Activated CD4-positive, CD25-positive, alpha-beta regulatory T cell treated with anti-CD3 and anti-CD28 coated beads, Interleukin-2, amount 50 U/mL, for 72 hours (primary cell): ENCODE results near the gene PPP1R15B.

Source experiments
- DNase-seq: peaks from one replicate; pipeline ENCODE4 v3.0.0; 2021

Gene PPP1R15B

GRCh38 chr1:204396015-204396583, 15.5 kb downstream of the PPP1R15B start:
- no peak for DNase-seq

- DNase-seq, result no peak
Measured at GRCh38 chr1:204391629-204392028, 20.0 kb downstream of the PPP1R15B start.

DNA sequence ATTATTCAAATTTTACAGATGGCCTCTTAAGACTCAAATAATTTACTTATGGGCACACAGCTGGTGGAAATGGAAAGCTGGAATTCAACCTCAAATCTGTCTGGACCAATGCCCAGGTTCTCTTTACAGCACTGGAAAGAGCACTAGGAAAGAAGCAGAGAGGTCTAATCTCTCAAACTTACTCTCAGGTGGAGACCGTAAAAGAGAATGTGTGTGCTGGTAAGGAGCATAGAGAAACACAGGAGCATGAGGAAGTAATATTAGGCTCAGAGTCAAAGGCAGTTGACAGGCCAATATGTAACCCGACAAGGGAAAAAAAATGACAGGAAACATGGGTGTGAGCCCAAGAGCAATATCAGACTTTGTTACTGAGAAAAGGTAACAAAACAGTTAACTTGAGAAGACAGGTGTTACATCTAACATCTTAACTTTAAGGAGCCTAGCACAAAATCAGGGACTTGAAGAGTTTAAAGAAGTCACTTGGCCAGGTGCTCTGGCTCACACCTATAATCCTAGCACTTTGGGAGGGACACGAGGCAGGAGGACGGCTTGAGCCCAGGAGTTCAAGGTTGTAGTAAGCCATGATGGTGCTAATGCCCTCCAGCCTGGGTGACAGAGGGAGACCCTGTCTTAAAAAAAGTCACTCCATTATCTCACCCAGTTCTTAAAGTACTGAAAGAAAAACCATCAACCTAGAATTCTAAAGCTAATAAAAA, 20.7 kb downstream of the PPP1R15B start:
- no peak for DNase-seq

DNA sequence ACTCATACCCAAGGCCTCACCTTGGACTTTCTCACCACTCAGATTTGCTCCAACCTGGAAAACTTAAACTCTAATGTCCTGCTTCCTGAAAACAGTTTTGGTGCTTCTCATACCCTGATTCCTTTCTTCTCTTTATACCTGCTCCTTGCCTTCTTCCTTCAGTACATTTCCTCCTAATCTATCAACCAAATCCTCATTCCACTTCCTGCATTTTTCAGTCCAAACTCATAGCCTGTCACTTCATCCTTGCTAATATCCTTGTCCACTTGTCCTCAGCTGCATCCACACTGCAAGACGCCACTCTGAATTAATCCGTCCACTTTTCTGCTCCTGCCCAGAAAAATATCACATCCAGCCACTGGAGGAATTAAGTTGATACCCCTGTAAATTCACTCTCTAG, 25.9 kb downstream of the PPP1R15B start:
- no peak for DNase-seq

GRCh38 chr1:204384636-204385352, 26.8 kb downstream of the PPP1R15B start:
- no peak for DNase-seq

- DNase-seq, result no peak
Measured at GRCh38 chr1:204383163-204383904, 28.3 kb downstream of the PPP1R15B start.

DNA sequence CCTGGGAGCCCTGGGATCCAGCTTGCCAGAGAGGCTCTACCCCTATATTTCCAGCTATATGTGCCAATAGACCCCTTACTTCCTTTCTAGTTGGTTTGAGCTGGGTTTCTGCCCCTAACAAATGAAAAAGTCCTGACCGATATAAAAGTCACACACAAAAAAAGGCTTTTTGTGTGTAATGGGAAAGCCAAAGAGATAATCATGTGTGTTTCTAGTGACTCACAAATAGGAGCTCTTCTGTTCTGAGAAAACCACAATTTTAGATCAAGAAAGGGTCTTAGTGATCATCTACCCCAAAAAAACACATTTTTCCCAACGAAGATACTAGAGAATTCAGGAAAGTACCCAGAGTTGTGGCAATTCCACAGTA, 28.9 kb downstream of the PPP1R15B start:
- no peak for DNase-seq

- DNase-seq, result no peak
Measured at GRCh38 chr1:204380293-204380831, 31.3 kb downstream of the PPP1R15B start.

DNA sequence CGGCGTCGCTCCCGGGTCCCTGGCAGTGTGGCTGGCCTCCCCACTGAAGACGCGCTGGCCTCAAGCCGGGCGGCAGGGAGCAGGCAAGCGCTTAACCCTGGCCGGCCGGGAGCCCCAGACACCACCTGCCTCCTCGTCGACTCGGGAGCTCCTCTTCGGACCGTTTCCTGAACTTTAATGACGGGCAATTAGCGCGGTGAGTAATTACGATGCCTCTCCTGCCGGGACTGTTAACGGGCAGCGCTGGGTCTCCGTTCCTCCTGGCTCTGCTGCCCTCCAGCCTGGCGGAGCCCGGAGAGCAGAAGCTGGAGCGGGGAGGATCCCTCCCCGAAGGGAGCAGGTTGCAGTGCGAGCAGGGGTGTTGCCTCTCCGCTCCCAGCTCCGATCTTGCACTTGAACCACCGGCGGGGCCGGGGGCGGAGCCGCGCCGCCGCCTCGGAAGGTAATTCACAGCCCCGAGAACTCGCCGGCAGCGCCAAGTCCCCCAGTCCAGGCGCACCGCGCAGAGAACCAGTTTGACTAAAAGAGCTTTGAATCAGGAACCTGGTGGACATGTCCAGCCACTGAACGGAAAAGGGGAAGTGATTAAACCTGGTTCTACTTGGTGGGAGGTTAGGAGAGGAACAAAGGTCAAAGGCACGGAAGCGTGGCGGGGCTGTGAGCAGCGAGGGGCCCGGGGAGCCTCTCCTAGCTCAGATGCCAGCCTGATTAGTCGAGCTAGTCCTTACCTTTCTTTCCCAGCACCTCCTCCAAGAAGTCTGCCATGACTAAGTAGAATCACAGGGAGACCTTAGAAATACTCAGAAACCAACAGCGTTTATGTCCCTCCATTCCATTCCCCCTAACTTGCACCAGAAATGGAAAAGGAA, 33.6 kb downstream of the PPP1R15B start:
- DNase-seq, result peak; percentile 42

DNA sequence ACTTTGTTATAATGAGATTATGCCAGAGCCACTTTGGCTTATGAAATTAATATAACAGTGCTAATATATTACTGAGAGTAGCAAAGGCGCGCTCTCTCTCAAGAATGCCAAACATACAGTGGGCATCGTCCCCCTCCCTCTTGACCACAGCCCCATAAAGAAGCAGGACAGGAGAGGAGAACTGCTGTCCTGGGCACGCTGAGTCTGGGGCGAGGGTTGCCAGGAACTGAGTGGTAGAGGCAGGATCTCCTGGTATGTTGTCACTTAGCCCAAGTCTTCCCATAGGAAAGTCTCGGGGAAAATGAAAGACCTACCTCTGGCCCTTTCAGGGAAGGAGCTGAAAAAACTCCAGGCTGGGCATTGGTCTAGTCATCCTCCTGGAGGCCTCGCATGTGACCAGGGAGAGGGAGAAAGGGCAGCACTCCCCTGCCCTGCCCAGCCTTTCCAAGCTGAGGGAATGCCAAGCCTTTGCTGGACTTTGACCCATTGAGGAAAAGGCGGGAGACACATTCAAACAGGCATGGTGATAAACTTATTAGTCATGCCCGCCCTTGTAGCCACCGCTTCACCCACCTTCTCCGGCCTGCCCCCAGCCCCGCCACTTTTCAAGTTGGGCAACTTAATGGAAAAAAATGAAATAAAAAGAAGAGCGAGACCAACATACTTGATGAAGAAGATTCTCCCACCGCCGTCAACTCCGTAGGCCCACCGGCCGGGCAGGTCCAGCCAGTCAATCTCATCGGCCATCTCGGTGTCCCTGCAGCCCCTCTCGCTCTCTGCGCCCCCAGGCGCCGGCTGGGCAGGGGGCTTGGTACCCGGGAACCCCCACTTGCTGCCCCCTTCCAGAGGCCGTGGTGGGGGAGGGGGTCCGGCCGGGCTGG, 34.5 kb downstream of the PPP1R15B start:
- DNase-seq, result no peak

- DNase-seq, result no peak
Measured at GRCh38 chr1:204376465-204376864, 35.2 kb downstream of the PPP1R15B start.

DNA sequence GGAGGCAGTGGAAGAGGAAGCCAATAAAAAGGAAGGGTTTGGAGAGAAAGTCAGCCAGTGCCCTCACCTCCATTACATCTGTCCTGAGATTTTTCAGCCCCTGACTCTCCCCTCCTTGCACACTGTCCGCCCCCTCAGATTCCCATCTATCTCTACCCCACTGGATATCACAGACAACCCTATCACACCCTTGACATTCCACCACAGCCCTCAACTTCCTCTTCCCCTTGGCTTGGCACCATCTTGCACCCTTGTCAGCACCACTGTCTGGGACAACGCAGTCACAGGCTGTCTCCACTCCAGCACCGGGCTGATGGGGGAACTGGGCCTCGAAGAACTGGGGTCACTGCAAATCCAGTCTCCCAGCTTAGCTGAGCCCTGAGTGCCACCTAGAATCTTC, 37.7 kb downstream of the PPP1R15B start:
- DNase-seq, result no peak

- no peak for DNase-seq
Measured at GRCh38 chr1:204370176-204370575, 41.4 kb downstream of the PPP1R15B start.

DNA sequence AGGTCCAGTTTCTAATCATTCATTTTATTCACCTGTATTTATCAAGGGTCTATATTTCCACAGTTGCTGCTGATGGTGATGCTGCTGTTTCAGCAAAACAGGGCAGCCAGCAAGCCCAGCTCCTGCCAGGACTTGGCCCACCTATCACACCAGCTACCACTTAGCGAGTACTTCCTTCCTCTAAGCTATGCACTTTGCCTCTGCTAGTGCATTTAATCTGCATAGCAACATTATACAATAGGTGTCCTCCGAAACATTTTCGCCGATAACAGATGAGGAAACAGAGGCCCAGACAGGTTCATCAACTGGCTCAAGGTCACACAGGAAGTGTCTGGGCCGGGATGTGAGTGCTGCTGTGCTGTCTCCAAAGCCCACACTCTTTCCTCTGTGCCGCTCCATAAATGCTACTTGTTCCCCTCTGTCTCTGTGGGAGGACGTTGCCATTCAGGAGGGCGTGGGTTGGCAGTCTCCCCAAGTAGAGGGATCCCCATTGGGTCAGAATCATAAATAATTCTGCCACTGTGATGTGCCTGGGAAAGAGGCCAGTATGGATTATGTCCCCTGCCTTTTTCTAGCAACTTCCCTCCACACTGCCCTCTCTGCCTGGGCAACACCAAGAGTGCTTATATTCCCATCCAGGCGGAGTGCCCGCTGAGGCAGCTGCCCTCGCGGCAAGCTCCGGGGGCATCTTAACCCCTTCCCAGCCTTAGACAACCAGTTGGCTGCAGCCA, 42.5 kb downstream of the PPP1R15B start:
- DNase-seq, result no peak

GRCh38 chr1:204367956-204368355, 43.7 kb downstream of the PPP1R15B start:
- DNase-seq, result no peak

DNA sequence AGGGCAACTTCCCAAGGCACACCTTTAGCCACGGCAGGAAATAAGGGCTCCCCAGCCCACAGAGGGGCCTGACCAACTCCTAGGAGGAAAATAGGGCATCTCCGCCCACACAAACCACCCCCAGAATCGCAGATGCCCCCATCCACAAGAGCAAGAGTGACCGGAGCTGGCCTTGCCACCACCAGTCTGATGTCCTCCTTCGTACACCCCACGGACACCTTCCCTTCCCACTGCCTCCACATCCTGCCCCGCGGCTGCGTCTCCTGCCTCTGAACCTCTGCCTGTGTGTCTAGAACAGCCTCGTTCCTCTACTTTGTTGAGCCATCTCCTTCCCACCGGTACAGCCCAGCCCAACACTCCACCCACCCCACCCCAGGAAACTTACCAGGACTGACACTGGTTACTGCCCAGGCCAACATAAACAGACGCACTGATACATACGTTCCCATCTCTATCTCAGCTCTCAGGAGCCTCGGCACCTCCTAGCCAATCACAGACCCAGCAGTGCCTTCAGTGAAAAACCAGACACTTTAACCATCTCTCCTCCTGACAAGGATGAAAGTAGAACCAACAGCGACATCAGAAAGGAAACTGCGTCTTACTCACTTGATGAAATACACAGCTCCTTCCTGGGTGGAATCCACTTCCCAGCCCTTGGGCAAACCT, 44.3 kb downstream of the PPP1R15B start:
- DNase-seq, result no peak

GRCh38 chr1:204366759-204367158, 44.9 kb downstream of the PPP1R15B start:
- no peak for DNase-seq

DNA sequence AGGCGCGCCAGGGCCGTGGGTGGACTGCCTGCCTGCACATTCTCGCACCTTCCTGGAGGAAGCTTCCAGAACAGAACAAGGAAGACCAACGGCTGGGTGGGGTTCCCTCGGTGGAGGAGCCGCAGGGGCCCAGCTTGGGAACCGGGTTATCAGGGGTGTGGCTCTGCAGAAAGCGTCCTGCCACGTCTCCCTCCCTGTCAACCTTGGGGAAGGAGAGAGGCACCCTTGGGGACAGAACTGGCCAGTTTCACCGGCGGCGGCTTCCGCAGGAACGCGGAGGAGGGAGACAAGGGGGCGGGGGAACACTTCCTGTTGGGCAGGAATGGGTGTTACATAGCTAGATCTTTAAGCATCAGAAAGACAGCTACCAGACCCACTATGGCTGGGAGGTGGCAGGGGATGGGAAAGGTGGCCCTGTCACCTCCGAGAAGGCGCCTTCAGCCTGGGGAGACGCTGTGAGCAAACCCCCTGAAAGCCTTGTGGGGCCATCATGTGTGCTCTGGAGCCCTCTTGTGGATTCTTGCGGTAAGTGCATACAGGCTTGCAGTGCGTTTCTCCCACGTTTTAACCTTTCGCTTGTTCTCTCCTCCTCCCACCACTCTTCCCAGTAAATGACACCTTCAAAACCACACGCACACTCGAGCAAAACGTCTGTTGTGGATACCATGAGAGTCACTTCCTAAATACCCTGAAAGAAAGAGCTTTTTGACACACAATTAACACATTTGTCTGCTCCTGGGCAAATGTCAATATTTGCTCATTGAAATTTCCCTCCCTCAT, 48.1 kb downstream of the PPP1R15B start:
- peak; percentile 71 for DNase-seq

DNA sequence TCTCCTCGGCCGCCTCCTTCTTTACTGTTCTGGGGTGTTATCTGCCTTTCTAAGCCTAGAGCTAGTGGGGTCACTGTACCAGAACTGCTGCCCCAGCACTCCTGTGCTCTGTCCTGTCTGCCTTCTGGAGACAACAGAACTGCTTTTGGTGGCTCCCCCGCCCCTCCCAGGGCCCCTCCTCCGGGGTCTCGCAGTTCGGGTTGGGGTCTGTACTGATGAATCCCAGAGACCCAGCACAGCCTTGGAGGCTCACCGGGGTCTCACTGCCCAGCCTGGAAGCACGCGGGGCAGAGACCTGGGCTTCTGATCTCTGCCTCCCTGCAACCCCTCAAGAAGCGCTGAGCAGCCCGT, 48.7 kb downstream of the PPP1R15B start:
- no peak for DNase-seq
